GM06990 (cell line): ENCODE results near the gene F2.

Experiments used
- DNase-seq: peaks from one replicate; pipeline ENCODE4 v3.0.0-alpha.2; 2011; ENCODE audit not compliant: insufficient read length; ENCODE audit errors: extremely low read depth
- H3K27me3 ChIP-seq: replicated peaks from 2 replicates; pipeline ENCODE4 v1.6.0; 2011; ENCODE audit warnings: low read length; ENCODE audit not compliant: control insufficient read depth, insufficient read depth
- H3K36me3 ChIP-seq: 2 replicates; pipeline ENCODE4 v1.5.1; 2011; ENCODE audit warnings: low read length; ENCODE audit not compliant: control insufficient read depth, insufficient read depth
- H3K4me3 ChIP-seq: replicated peaks from 2 replicates; pipeline ENCODE4 v1.5.1; 2011; ENCODE audit warnings: low read depth, mild to moderate bottlenecking, control low read depth, low read length
- TF ChIP-seq, protein P1 (sequence below): IDR thresholded peaks from 2 replicates; pipeline ENCODE4 v1.5.1; 2011; ENCODE audit warnings: low read length, control low read depth, mild to moderate bottlenecking, inconsistent platforms; ENCODE audit not compliant: insufficient read depth, poor library complexity, severe bottlenecking

The F2 gene

DNA sequence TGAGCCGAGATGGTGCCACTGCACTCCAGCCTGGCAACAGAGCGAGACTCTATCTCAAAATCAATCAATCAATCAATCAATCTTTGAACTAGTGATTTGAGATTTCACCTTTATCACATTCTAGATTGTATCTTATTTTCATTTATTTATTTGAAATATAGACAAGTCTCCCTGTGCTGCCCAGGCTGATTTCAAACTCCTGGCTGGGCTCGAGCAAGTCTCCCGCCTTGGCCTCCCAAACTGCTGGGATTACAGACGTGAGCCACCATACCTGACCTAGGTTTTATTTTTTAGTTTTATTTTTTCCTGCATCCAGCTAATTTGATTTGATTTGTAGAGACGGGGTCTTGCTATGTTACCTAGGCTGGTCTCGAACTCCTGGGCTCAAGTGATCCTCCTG, 17.1 kb downstream of the F2 start:
- H3K36me3 ChIP-seq: peaks cover under 1% of the 10 kb centered on the region
- no peak overlapping the region for H3K4me3 ChIP-seq
- no peaks in the 10 kb centered on the region for H3K27me3 ChIP-seq
- TF ChIP-seq, protein P1, sequence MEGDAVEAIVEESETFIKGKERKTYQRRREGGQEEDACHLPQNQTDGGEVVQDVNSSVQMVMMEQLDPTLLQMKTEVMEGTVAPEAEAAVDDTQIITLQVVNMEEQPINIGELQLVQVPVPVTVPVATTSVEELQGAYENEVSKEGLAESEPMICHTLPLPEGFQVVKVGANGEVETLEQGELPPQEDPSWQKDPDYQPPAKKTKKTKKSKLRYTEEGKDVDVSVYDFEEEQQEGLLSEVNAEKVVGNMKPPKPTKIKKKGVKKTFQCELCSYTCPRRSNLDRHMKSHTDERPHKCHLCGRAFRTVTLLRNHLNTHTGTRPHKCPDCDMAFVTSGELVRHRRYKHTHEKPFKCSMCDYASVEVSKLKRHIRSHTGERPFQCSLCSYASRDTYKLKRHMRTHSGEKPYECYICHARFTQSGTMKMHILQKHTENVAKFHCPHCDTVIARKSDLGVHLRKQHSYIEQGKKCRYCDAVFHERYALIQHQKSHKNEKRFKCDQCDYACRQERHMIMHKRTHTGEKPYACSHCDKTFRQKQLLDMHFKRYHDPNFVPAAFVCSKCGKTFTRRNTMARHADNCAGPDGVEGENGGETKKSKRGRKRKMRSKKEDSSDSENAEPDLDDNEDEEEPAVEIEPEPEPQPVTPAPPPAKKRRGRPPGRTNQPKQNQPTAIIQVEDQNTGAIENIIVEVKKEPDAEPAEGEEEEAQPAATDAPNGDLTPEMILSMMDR: no peak
- DNase-seq: no peak

DNA sequence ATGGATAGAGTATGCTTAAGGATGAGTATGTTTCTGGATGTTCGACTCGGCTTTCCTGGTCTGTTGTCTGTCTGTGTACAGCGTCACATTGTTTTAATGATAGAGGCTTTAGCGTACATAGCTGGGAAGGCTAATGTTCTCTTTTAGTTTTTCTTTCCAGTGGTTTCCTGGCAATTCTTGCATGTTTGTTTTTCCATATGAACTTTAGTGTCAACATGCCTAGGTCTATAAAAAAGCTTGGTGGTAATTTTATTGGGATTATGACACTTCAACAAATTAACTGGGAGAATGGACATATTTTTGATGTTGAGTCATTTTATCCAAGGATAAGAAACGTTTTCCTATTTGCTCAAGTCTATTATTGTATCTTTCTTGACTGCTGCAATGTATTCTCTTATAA, 17.6 kb downstream of the F2 start:
- TF ChIP-seq, protein P1: no peak
- no peak overlapping the region for H3K4me3 ChIP-seq
- DNase-seq: no peak
- peaks cover 3% of the 10 kb centered on the region for H3K36me3 ChIP-seq
- H3K27me3 ChIP-seq: no peaks in the 10 kb centered on the region

DNA sequence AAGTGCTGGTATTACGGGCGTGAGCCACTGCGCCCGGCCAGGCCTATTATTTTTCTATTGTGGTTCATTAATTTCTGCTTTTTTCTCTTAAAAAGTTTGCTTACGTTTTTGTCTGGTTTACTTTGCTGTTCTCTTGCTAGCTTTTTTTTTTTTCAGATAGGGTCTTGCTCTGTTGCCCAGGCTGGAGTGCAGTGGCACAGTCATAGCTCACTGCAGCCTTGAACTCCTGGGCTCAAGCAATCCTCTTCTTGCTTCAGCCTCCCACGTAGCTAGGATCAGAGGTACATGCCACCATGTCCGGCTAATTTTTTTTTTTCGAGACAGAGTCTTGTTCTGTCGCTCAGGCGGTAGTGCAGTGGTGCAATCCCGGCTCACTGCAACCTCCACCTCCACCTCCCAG, 18.7 kb downstream of the F2 start:
- Histone ChIP-seq H3K36me3 (peaks cover 9% of the 10 kb centered on the region), H3K4me3 (no peak overlapping the region), H3K27me3 (no peaks in the 10 kb centered on the region)
- TF ChIP-seq, protein P1: no peak
- DNase-seq: no peak

DNA sequence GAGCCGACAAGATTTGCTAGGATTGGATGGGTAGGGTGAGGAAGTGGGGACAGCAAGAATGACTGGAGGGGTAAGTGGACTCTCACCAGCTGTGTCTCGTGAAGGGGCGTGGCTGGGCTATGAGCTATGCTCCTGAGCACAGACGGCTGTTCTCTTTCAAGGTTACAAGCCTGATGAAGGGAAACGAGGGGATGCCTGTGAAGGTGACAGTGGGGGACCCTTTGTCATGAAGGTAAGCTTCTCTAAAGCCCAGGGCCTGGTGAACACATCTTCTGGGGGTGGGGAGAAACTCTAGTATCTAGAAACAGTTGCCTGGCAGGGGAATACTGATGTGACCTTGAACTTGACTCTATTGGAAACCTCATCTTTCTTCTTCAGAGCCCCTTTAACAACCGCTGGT, 19.9 kb downstream of the F2 start:
- TF ChIP-seq, protein P1: no peak
- Histone ChIP-seq H3K27me3 (no peaks in the 10 kb centered on the region), H3K4me3 (no peak overlapping the region), H3K36me3 (peaks cover 12% of the 10 kb centered on the region)
- no peak for DNase-seq

DNA sequence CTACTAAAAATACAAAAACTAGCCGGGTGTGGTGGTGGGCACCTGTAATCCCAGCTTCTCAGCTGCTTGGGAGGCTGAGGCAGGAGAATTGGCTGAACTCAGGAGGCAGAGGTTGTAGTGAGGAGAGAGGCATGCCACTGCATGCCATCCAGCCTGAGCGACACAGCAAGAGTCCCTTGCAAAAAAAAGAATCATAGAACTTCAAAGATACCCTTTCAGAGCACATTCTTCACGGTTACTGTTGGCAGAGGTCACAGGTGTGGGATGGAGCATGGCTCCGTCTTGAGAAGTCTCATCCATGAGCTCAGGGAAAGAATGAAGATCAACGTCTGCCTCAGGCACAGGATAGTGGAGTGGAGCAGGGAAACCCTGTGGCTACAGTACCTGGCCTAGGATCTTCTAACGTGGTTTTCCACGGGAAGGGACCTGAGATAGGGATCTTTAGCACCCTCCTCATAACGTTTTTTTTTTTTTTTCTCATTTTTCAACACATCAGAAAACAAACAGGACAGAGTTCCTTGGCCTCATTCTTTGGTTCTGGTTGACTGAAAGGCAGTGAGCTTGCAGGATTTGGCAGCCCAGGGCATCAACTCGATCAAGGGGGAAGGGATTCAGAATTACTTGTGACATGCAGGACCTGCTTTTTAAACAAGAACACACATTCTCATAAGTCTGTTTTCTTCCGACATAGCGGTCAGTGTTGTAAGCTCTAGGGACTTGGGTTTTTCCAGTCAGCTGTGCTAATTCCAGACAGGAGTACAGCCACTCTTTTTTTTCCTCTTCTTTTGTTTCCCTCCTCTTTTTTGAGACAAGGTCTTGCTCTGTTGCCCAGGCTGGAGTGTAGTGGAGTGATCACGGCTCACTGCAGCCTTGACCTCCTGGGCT, 22.8 kb downstream of the F2 start:
- DNase-seq: no peak
- Histone ChIP-seq H3K36me3 (peaks cover 21% of the 10 kb centered on the region), H3K27me3 (no peaks in the 10 kb centered on the region), H3K4me3 (no peak overlapping the region)
- TF ChIP-seq, protein P1: no peak
